Ramos (cell line): Measurements from ENCODE around the gene KIF21B.

Experiments used
- in situ Hi-C: fragments of 300-500 bp; cut with MboI; formaldehyde crosslinking; loops from one replicate; pipeline ENCODE4 v1.14.3; 2022; ENCODE audit warnings: low sequenced_read_pairs; ENCODE audit not compliant: unreplicated experiment

Gene KIF21B

DNA sequence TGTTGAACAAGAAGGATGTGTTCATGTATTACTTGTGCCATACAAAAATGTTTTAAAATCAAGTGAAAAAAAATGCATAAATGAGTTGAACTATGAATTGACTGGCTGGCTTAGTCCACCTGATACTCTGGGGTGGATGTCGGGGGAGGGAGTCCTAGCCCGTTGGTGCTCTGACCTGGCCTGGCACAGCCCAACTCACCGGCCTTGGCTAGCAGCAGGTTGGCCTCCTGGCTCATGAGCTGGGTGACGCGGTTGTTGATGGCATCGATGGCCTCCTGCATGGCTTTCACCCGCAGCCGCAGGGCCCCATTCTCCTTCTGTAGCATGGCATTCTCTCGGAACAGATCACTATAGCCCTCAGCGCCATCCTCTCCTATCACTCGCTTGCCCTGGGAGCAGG, 21.6 kb downstream of the KIF21B start:
- in situ Hi-C loops = no loop called here

DNA sequence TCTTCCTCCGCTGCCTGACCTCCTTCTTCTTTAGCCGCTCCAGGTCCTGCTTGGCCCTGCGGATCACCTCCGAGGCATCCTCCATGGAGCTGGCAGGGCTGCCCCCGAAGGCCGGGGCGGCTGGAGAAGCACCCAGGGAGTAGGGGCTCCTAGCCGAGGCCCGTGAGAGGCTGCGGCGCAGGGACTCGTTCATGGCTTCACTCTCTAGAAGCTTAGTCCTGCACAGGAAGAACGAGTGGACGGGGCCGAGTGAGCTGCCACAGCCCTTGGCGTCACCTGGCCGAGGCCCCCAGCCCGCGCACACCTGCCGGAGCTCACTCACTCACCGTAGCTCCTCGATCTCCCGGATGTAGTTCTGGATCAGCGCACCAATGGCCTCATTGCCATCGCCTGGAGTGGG, 23.1 kb downstream of the KIF21B start:
- in situ Hi-C loops = no loop called here

DNA sequence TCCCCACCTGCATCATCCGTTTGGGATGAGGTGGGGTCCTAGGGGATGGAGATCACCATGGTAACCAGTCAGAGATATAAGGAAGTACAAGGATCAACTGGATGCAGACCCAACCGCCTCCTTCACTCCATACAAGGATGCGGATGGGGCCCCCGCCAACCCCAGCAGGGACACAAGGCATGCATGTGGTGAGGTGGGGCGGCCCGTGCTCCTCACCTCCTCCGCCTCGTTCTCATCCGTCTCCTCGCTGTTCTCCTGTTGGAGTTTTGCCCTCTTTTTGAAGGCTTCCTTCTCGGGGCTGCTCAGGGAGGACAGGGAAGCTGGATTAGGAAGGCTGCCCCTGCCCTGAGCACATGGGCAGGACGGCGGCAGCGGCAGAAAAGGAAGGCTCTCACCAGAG, 23.8 kb downstream of the KIF21B start:
- in situ Hi-C loops = no loop called here

DNA sequence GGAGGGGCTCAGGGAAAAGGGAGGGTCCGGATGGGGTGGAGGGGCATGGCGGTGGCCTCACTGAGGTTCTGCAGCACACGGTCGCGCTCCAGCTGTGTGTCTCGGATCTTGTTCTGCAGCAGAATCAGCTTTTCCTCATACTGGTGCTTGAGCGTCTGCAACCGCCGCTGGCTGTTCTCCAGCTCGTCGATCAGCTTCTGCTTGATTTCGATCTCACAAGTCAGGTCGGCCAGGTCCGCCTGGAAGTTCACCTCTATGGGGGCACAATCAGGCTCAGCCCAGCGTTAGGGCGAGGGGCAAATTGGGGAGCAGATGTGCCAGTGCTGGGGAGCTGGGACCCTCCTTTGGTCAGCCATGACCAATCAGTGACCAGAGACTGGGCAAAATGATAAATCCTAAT, 25.2 kb downstream of the KIF21B start:
- in situ Hi-C loops = no loop called here

DNA sequence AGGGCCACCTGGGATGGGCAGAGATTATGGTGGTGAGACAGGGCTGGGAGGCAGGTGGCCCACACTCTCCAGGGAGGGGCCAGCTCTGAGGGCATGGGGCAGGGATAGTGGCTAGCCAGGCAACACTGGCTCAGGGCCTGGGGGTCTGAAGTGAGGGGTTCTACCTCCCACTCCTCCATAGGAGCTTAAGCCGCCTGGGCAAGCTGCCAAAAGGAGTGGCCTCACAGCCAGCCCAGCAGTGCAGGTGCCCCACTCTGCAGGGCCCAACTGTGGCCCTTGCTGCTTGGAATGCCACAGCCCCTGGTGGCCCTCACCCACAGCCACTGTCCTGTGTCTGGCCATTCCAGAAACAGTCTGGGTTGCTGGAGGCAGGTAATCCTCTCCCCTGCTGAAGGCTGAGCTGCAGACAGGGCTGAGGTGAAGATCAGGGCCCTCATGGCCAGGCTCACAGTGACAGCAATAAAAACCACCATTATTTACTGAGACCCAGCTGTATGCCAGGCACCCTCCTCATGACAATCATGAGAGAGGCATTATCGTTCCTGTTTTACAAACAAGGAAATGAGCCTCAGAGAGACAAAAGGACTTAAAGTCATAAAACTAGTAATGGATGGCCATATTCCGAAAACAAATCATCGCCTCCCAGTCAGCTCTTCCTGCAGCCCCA, 31.0 kb downstream of the KIF21B start:
- in situ Hi-C loops = no loop called here

DNA sequence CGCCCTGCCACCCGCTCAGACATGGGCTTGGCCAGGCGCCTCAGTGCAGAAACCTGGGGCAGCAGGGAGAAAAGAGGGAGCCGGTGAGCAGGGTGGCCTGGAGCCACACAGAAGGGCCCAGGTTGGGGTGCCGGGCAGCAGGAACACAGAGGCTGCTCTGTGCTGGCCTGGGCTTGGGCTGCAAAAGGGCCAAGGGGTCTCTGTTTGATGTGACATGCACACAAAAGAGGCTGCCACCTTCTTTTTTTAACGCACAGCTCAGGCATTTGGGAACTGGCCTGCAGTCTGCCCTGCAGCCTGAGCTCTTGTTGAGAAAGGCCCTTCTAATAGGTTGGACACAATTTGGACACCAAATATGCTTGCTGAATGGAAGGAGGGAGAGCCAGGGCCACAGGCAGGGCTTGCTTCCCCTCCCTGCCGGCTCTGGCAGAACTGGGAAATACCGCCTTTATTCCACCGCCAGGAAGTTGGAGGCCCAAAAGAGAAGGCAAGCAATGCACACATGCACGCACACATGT, 32.4 kb downstream of the KIF21B start:
- in situ Hi-C loops = no loop called here

GRCh38 chr1:200990114-200990513, 33.4 kb downstream of the KIF21B start:
- in situ Hi-C loops = no loop called here

DNA sequence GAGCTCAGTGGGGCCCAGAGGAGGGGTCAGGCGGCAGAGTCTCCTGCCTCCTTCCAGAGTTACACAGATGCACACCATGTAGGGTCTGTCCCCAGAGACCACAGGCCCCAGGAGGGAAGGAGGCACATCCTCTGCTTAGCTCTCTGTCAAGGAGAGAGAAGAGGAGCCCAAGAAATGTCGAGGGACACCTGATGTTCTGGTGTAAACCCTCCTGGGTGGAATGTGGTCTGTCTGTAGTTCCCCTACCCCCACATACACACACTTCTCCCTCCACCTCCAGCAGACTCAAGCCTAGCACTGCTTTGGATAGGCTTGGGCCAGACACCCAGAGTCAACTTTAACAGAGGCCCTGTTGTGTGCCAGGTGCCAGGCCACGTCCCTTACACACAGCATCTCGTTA, 34.2 kb downstream of the KIF21B start:
- in situ Hi-C loops = no loop called here

DNA sequence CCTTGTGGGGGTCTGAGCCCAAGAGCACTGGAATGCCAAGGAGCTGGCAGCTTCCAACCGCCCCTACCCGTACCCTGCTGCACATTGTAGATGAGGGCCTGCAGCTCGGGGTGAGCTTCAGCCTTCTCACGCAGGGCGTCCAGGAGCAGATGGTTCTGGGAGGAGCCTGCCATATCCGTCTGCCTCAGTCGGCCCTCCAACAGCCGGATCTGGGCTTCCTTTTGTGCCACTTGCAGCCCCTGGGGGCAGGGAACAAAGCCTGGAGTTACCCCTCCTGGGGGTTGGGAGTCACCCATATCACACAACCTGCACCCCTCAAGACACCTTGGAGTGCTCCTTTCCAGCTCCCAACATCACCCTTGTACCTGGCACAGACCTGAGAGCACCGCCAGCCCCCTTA, 34.8 kb downstream of the KIF21B start:
- in situ Hi-C loops = no loop called here

DNA sequence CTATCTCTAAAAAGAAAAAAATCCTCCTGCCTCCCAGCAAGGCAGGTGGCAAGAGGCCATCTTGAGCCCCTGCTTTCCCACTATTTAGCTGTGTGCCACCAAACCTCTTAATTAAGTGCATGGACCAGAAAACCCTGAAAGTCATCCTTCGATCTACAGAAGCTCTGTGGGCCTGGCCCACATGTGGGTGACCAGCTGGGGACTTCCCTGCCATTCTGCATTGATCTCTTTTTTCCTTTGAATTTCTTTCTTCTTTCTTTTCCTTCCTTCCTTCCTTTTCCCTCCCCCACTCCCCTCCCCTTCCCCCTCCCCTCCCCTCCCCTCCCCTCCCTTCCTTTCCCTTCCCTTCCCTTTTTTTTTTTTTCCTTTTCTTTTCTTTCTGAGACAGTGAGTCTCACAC, 38.0 kb downstream of the KIF21B start:
- in situ Hi-C loops = no loop called here

DNA sequence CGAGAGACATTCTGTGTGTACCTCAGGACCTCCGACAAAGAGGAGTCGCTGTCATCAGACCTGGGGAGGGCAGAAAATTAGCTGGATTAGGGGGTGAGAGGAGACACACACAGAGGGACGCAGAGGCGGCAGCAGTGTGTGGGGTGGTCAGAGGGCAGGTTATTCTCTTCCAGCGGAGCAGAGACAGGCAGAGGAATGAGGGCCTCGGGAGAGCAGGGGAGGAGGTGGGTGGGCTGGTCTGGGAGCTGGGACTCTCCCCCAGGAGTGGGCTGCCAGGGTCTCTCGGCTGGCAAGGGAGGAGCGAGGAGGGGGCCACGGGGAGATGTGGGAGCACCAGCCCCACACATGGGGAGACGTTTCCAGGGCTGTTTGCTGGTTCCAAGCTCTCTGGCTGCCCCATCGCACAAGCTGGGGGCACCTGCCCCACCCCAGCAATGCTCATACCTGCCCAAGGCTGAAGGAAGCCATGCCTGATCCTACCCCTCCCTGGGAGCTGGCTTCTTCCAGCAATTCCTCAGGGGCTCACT, 40.4 kb downstream of the KIF21B start:
- in situ Hi-C loops = no loop called here

- in situ Hi-C loops = no loop called here
Measured at GRCh38 chr1:200982071-200982945, 41.2 kb downstream of the KIF21B start.

GRCh38 chr1:200981278-200981677, 42.2 kb downstream of the KIF21B start:
- in situ Hi-C loops = no loop called here

- in situ Hi-C loops = no loop called here
Measured at GRCh38 chr1:200980873-200981272, 42.6 kb downstream of the KIF21B start.

- in situ Hi-C loops = no loop called here
Measured at GRCh38 chr1:200980452-200980772, 43.1 kb downstream of the KIF21B start.

DNA sequence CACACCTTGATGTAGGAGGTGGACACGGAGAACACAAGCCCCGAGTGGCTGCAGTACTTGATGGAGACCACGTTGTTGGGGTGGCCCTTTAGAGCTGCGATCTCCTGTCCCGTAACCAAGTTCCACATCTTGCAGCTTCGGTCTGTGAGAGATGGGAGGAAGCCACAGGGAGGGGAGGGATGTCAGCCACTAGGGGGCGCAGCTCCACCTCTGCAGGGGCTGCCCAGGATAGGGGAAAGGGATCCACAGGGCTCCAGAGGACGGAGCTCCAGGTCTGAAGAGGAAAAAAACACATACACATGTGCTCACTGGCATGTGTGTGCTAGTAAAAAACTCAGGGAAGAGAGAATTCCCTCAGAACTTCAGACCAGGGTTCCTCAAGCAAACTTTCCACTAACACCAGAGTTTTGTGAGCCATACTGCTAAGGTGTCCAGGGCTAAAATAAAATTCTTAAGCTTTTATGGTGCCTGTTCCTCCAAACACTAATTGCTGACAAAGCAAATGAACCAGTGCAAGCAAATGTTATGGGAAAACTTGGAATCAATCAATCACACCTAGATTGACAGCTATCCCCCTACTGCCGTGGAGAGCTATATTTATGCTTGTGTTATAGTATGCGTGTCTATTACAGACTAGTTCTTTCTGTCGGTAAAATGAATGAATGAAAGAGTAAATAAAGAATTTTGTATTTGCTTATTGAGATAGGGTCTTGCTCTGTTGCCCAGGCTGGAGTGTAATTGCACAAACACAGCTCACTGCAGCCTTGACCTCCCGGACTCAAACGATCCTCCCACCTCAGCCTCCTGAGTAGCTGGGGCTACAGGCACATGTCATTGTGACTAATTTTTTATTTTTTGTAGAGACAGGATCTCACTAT, 43.7 kb downstream of the KIF21B start:
- in situ Hi-C loops = loop anchor here (5.0 to 10.0 kb wide), 2 partner anchors 62 to 135 kb away; partner anchors contain the start of gene CACNA1S

DNA sequence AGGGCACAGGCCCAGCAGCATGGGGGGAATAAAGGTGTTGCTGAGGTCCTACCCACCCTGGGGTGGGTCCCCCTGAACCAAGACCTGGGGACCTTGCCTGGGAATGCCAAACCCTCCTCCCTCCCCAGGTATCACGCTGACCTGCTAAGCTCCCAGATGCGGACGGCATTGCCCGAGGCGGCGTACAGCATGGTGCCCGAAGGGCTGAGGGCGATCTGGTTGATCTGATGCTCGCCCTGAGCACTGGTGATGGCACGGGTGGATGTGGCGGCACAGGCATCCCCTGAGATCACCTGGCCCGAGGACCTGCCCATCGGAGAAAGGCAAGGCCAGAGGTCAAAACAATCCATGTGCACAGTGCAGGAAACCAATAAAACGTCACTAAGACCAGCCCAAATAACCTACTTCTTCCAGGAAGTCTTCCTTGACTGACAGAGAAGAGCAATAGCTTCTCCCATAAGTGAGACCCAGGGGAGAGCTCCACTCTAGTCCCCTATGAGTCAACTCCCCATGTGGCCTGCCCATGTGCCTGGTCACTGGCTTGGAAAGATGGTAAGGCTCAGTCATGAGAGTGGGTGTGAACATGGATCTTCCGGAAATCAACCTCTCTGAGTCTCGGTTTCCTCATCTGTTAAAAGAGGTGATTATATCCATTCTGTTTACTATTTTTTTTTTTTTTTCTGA, 46.3 kb downstream of the KIF21B start:
- in situ Hi-C loops = loop anchor here (5.0 to 10.0 kb wide), 2 partner anchors 65 to 138 kb away; partner anchors contain the start of gene CACNA1S

DNA sequence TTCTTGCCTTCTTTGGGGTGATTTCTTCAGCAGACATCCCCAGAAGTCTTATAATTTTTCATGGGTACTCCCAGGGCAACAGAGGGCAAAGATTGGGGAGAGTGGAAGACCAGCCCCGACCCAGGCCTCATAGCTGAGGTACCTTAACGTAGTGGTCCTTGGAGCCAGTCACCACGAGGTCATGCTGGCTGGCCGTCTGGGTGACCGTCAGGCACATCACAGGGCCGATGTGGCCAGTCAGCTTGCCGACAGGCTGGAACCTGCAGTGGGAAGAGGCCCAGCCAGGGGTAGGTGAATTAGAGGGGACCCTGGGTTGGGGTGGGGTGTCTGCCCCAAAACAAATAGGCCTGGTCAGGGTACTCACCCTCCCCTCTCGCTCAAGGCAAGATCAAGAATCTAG, 46.9 kb downstream of the KIF21B start:
- in situ Hi-C loops = loop anchor here (5.0 to 10.0 kb wide), 2 partner anchors 66 to 138 kb away; partner anchors contain the start of gene CACNA1S

DNA sequence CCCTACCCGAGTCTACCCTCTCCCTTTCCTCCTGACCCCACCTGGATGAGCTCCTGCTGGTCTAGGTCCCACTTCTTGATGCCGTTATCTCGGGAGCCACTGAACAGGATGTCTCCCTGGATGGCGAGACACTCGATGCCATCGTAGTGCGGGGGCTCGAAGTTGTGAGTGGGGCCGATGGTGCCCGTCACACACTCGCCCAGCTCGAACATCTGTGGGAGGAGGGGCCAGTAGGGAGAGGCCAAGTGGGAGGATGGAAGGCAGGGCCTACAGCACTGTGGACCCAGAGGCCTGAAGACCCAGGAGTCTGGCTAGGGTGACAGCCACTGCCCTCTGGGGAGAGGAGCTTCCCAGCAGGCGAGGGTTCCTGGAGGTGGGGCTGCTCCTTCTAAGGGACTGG, 48.1 kb downstream of the KIF21B start:
- in situ Hi-C loops = loop anchor here (5.0 to 10.0 kb wide), 2 partner anchors 67 to 139 kb away; partner anchors contain the start of gene CACNA1S
